GM23338 (cell line): ENCODE results near the gene COX6B1.

Experiments
- EZH2 ChIP-seq: fragments of 200-600 bp; sonication (generic); IDR thresholded peaks from one replicate; pipeline ENCODE4 v1.8.0; 2017; ENCODE audit warnings: antibody characterized with exemption, mild to moderate bottlenecking, low read depth; ENCODE audit not compliant: unreplicated experiment
- EZH2phosphoT487 ChIP-seq: fragments of 200-600 bp; sonication (generic); IDR thresholded peaks from one replicate; pipeline ENCODE4 v1.8.1; 2018; ENCODE audit warnings: antibody characterized with exemption; ENCODE audit not compliant: unreplicated experiment
- JUNB ChIP-seq: IDR thresholded peaks from one replicate; pipeline ENCODE4 v1.6.1; 2016; ENCODE audit warnings: antibody characterized with exemption; ENCODE audit not compliant: unreplicated experiment
- NANOG ChIP-seq: IDR thresholded peaks from 2 replicates; pipeline ENCODE4 v1.6.1; 2016; ENCODE audit warnings: antibody characterized with exemption, borderline replicate concordance
- POLR2AphosphoS5 ChIP-seq: IDR thresholded peaks from 2 replicates; pipeline ENCODE4 v1.6.1; 2016; ENCODE audit warnings: antibody characterized with exemption, low read depth
- STAT1 ChIP-seq: IDR thresholded peaks from one replicate; pipeline ENCODE4 v1.6.1; 2016; ENCODE audit warnings: antibody characterized with exemption; ENCODE audit not compliant: unreplicated experiment
- ZNF114 ChIP-seq: fragments of 250-450 bp; sonication (Bioruptor Pico); IDR thresholded peaks from 2 replicates; pipeline ENCODE4 v1.5.0; 2020; ENCODE audit warnings: mild to moderate bottlenecking, moderate library complexity
- TF ChIP-seq, protein P1 (sequence below): IDR thresholded peaks from one replicate; pipeline ENCODE4 v1.6.1; 2018; ENCODE audit warnings: antibody characterized with exemption; ENCODE audit not compliant: unreplicated experiment
- TF ChIP-seq, protein P2 (sequence below), 2 experiments: fragments of 200-600 bp in 1 of 2; sonication (generic) in 1 of 2; conservative IDR thresholded peaks; 2 replicates each; pipeline versions ENCODE4 v1.5.1 to v1.6.1; 2016 to 2017; ENCODE audit warnings: antibody characterized with exemption in 2 of 2, low read depth in 2 of 2, mild to moderate bottlenecking in 2 of 2, moderate library complexity in 1 of 2
- TF ChIP-seq, protein P3 (sequence below): fragments of 250-450 bp; sonication (Bioruptor Pico); IDR thresholded peaks from 2 replicates; pipeline ENCODE4 v1.5.0; 2020; ENCODE audit warnings: mild to moderate bottlenecking, moderate library complexity

DNA sequence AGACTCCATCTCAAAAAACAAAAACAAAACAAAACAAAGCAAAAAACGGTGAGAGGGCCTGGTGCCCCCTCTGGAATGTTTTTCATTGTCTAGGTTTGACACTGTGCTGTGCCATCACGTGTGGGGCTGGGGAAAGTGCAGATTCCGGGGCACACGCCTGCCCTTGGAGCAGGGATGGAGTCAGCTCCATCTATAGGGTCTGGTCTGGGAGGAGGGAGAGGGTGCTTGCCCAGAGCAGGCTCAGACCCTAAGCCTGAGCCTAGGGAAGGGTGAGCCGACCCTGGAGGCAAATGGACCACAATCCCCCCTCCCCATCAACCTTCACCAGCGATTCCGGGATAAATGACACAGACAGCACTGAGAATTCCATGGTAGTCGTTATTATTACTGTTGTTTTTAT, 45.3 kb downstream of the COX6B1 start:
- TF ChIP-seq, protein P1, sequence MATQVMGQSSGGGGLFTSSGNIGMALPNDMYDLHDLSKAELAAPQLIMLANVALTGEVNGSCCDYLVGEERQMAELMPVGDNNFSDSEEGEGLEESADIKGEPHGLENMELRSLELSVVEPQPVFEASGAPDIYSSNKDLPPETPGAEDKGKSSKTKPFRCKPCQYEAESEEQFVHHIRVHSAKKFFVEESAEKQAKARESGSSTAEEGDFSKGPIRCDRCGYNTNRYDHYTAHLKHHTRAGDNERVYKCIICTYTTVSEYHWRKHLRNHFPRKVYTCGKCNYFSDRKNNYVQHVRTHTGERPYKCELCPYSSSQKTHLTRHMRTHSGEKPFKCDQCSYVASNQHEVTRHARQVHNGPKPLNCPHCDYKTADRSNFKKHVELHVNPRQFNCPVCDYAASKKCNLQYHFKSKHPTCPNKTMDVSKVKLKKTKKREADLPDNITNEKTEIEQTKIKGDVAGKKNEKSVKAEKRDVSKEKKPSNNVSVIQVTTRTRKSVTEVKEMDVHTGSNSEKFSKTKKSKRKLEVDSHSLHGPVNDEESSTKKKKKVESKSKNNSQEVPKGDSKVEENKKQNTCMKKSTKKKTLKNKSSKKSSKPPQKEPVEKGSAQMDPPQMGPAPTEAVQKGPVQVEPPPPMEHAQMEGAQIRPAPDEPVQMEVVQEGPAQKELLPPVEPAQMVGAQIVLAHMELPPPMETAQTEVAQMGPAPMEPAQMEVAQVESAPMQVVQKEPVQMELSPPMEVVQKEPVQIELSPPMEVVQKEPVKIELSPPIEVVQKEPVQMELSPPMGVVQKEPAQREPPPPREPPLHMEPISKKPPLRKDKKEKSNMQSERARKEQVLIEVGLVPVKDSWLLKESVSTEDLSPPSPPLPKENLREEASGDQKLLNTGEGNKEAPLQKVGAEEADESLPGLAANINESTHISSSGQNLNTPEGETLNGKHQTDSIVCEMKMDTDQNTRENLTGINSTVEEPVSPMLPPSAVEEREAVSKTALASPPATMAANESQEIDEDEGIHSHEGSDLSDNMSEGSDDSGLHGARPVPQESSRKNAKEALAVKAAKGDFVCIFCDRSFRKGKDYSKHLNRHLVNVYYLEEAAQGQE, result no peak
- TF ChIP-seq, protein P2, sequence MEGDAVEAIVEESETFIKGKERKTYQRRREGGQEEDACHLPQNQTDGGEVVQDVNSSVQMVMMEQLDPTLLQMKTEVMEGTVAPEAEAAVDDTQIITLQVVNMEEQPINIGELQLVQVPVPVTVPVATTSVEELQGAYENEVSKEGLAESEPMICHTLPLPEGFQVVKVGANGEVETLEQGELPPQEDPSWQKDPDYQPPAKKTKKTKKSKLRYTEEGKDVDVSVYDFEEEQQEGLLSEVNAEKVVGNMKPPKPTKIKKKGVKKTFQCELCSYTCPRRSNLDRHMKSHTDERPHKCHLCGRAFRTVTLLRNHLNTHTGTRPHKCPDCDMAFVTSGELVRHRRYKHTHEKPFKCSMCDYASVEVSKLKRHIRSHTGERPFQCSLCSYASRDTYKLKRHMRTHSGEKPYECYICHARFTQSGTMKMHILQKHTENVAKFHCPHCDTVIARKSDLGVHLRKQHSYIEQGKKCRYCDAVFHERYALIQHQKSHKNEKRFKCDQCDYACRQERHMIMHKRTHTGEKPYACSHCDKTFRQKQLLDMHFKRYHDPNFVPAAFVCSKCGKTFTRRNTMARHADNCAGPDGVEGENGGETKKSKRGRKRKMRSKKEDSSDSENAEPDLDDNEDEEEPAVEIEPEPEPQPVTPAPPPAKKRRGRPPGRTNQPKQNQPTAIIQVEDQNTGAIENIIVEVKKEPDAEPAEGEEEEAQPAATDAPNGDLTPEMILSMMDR (conservative IDR thresholded peaks at IDR 0.05; ENCODE audit: low read depth in 2 of 2), result no peak
- TF ChIP-seq POLR2AphosphoS5, result no peak
- TF ChIP-seq, protein P3, sequence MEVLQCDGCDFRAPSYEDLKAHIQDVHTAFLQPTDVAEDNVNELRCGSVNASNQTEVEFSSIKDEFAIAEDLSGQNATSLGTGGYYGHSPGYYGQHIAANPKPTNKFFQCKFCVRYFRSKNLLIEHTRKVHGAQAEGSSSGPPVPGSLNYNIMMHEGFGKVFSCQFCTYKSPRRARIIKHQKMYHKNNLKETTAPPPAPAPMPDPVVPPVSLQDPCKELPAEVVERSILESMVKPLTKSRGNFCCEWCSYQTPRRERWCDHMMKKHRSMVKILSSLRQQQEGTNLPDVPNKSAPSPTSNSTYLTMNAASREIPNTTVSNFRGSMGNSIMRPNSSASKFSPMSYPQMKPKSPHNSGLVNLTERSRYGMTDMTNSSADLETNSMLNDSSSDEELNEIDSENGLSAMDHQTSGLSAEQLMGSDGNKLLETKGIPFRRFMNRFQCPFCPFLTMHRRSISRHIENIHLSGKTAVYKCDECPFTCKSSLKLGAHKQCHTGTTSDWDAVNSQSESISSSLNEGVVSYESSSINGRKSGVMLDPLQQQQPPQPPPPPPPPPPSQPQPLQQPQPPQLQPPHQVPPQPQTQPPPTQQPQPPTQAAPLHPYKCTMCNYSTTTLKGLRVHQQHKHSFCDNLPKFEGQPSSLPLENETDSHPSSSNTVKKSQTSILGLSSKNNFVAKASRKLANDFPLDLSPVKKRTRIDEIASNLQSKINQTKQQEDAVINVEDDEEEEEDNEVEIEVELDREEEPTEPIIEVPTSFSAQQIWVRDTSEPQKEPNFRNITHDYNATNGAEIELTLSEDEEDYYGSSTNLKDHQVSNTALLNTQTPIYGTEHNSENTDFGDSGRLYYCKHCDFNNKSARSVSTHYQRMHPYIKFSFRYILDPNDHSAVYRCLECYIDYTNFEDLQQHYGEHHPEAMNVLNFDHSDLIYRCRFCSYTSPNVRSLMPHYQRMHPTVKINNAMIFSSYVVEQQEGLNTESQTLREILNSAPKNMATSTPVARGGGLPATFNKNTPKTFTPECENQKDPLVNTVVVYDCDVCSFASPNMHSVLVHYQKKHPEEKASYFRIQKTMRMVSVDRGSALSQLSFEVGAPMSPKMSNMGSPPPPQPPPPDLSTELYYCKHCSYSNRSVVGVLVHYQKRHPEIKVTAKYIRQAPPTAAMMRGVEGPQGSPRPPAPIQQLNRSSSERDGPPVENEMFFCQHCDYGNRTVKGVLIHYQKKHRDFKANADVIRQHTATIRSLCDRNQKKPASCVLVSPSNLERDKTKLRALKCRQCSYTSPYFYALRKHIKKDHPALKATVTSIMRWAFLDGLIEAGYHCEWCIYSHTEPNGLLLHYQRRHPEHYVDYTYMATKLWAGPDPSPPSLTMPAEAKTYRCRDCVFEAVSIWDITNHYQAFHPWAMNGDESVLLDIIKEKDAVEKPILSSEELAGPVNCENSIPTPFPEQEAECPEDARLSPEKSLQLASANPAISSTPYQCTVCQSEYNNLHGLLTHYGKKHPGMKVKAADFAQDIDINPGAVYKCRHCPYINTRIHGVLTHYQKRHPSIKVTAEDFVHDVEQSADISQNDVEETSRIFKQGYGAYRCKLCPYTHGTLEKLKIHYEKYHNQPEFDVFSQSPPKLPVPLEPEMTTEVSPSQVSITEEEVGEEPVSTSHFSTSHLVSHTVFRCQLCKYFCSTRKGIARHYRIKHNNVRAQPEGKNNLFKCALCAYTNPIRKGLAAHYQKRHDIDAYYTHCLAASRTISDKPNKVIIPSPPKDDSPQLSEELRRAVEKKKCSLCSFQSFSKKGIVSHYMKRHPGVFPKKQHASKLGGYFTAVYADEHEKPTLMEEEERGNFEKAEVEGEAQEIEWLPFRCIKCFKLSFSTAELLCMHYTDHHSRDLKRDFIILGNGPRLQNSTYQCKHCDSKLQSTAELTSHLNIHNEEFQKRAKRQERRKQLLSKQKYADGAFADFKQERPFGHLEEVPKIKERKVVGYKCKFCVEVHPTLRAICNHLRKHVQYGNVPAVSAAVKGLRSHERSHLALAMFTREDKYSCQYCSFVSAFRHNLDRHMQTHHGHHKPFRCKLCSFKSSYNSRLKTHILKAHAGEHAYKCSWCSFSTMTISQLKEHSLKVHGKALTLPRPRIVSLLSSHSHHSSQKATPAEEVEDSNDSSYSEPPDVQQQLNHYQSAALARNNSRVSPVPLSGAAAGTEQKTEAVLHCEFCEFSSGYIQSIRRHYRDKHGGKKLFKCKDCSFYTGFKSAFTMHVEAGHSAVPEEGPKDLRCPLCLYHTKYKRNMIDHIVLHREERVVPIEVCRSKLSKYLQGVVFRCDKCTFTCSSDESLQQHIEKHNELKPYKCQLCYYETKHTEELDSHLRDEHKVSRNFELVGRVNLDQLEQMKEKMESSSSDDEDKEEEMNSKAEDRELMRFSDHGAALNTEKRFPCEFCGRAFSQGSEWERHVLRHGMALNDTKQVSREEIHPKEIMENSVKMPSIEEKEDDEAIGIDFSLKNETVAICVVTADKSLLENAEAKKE (CRISPR knock-in tag), result no peak
- no peak for TF ChIP-seq EZH2phosphoT487
- no peak for TF ChIP-seq EZH2
- TF ChIP-seq JUNB, result no peak
- no peak for TF ChIP-seq ZNF114
- no peak for TF ChIP-seq NANOG
- no peak for TF ChIP-seq STAT1
